Caco-2 (cell line): ENCODE measurements around the gene CBLN1. TPM values are rescaled to one million over a fixed set of nuclear protein-coding genes. Genes with fewer than 3 reads are reported as not detected.

Experiments used
- BruUV-seq: library from RNA; stranded (reverse); fragments of 400-500 nt; replicated peaks from 2 replicates; lab custom pipeline; 2021; lab: Mats Ljungman, UMichigan
- CTCF ChIA-PET: fragments of 300-600 bp; sonication (Branson Sonifier 250); formaldehyde crosslinking; loops from one replicate; lab custom pipeline; 2022; ENCODE audit warnings: antibody characterized with exemption; lab: Charles Lee
- POLR2A ChIA-PET: fragments of 300-600 bp; sonication (Branson Sonifier 250); formaldehyde crosslinking; loops from one replicate; lab custom pipeline; 2022; ENCODE audit warnings: antibody characterized with exemption; lab: Charles Lee
- DNase-seq, 2 experiments: peaks; one replicate each; pipeline versions ENCODE4 v3.0.0 to v3.0.0-alpha.2; 2020 to 2022
- H3K27me3 ChIP-seq: replicated peaks from 2 replicates; pipeline ENCODE4 v1.6.0; 2011; ENCODE audit warnings: low read length; ENCODE audit not compliant: control insufficient read depth, insufficient read depth
- H3K36me3 ChIP-seq: 2 replicates; pipeline ENCODE4 v1.5.1; 2011; ENCODE audit warnings: low read length; ENCODE audit not compliant: control insufficient read depth, insufficient read depth
- H3K4me1 ChIP-seq: fragments of 250-450 bp; sonication (Bioruptor Pico); 2 replicates; pipeline ENCODE4 v1.5.1; 2020; ENCODE audit warnings: mild to moderate bottlenecking
- H3K4me3 ChIP-seq: 2 replicates; pipeline ENCODE4 v1.5.1; 2011; ENCODE audit warnings: low read depth, mild to moderate bottlenecking, control low read depth, low read length
- H3K9me3 ChIP-seq: fragments of 250-450 bp; sonication (Bioruptor Pico); 2 replicates; pipeline ENCODE4 v1.5.1; 2020; ENCODE audit warnings: mild to moderate bottlenecking, moderate library complexity
- H3K27ac Mint-ChIP-seq: one replicate; pipeline ENCODE4 v1.8.0; 2022; ENCODE audit warnings: mixed read lengths; ENCODE audit not compliant: unreplicated experiment
- H3K27me3 Mint-ChIP-seq: one replicate; pipeline ENCODE4 v1.8.0; 2022; ENCODE audit warnings: mixed read lengths; ENCODE audit not compliant: insufficient read depth, unreplicated experiment
- H3K36me3 Mint-ChIP-seq: one replicate; pipeline ENCODE4 v1.8.0; 2022; ENCODE audit warnings: mild to moderate bottlenecking, mixed read lengths; ENCODE audit not compliant: insufficient read depth, unreplicated experiment
- H3K4me1 Mint-ChIP-seq: one replicate; pipeline ENCODE4 v1.8.0; 2022; ENCODE audit warnings: low read depth, mixed read lengths; ENCODE audit not compliant: unreplicated experiment
- H3K4me3 Mint-ChIP-seq: one replicate; pipeline ENCODE4 v1.8.0; 2022; ENCODE audit warnings: mild to moderate bottlenecking, moderate library complexity, mixed read lengths; ENCODE audit not compliant: unreplicated experiment
- H3K9me3 Mint-ChIP-seq: one replicate; pipeline ENCODE4 v1.8.0; 2022; ENCODE audit warnings: mixed read lengths; ENCODE audit not compliant: unreplicated experiment
- intact Hi-C: fragments of 100-400 bp; cut with micrococcal nuclease; formaldehyde crosslinking; loops from one replicate; pipeline ENCODE4 v1.10.0; 2022; ENCODE audit not compliant: unreplicated experiment
- total RNA-seq: library from RNA; stranded (reverse); gene quantifications from 2 replicates; pipeline ENCODE4 v1.2.3, GENCODE V29; 2022
- TF ChIP-seq, protein P1 (sequence below), 2 experiments: fragments of 200-600 bp in 1 of 2; IDR thresholded peaks; 1 replicate in 1 of 2; 2 replicates in 1 of 2; pipeline versions ENCODE4 v1.5.1 to v1.8.0; 2011 to 2022; ENCODE audit warnings: antibody characterized with exemption in 1 of 2, control low read depth in 1 of 2, inconsistent platforms in 1 of 2, low read depth in 1 of 2, low read length in 1 of 2, mild to moderate bottlenecking in 1 of 2, moderate library complexity in 1 of 2; ENCODE audit not compliant: insufficient read depth in 1 of 2, severe bottlenecking in 1 of 2, unreplicated experiment in 1 of 2

CBLN1 gene
- total RNA-seq, 1 experiment from 2014 or later: not detected

- no peaks in the 10 kb centered on the region for H3K36me3 ChIP-seq
- BruUV-seq: no TSS peak
- intact Hi-C loops: no loop called here
- H3K4me1 ChIP-seq: 0 out of 2 replicates have a peak, but pooled peaks cover 3% of the 10 kb centered on the region
- DNase-seq: no peak
- no peak overlapping the region for H3K4me3 Mint-ChIP-seq
- H3K27ac Mint-ChIP-seq: no peak overlapping the region
- H3K9me3 Mint-ChIP-seq: peaks cover 17% of the 10 kb centered on the region
- no peak overlapping the region for H3K4me3 ChIP-seq
- H3K36me3 Mint-ChIP-seq: no peaks in the 10 kb centered on the region
- peaks cover 5% of the 10 kb centered on the region for H3K27me3 Mint-ChIP-seq
- ChIA-PET POLR2A (no interaction called here), CTCF (no interaction called here)
- TF ChIP-seq, protein P1, sequence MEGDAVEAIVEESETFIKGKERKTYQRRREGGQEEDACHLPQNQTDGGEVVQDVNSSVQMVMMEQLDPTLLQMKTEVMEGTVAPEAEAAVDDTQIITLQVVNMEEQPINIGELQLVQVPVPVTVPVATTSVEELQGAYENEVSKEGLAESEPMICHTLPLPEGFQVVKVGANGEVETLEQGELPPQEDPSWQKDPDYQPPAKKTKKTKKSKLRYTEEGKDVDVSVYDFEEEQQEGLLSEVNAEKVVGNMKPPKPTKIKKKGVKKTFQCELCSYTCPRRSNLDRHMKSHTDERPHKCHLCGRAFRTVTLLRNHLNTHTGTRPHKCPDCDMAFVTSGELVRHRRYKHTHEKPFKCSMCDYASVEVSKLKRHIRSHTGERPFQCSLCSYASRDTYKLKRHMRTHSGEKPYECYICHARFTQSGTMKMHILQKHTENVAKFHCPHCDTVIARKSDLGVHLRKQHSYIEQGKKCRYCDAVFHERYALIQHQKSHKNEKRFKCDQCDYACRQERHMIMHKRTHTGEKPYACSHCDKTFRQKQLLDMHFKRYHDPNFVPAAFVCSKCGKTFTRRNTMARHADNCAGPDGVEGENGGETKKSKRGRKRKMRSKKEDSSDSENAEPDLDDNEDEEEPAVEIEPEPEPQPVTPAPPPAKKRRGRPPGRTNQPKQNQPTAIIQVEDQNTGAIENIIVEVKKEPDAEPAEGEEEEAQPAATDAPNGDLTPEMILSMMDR (IDR thresholded peaks at IDR 0.05; ENCODE audit: insufficient read depth in 1 of 2, low read depth in 1 of 2, low read length in 1 of 2, severe bottlenecking in 1 of 2, unreplicated experiment in 1 of 2): no peak
- 0 out of 2 replicates have a peak, but pooled peaks cover 3% of the 10 kb centered on the region for H3K9me3 ChIP-seq
- H3K4me1 Mint-ChIP-seq: no peaks in the 10 kb centered on the region
- no peaks in the 10 kb centered on the region for H3K27me3 ChIP-seq
Measured at GRCh38 chr16:49260253-49260652, 21.4 kb downstream of the CBLN1 start.

DNA sequence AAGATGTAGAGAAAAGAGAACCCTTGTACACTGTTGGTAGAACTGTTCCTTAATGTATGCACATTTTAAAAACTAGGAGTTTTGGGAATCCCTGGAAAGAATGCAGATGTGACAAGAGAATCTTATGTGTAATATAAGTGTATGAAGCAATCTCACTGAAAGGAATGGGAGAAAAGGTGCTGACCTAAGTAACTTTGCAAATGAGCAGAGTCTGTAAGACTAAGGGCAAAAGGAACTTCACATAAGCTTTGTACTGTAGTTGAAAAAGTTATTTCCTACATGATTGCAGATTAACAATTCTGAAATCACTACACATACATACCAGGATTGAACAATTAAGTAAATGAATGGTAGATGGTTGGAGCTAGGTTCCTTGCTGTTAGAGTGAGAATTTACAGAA lies 22.3 kb downstream of the CBLN1 start:
- Histone ChIP-seq H3K36me3 (no peaks in the 10 kb centered on the region), H3K9me3 (0 out of 2 replicates have a peak, but pooled peaks cover 3% of the 10 kb centered on the region), H3K4me1 (0 out of 2 replicates have a peak, but pooled peaks cover 3% of the 10 kb centered on the region), H3K4me3 (no peak overlapping the region), H3K27me3 (no peaks in the 10 kb centered on the region)
- H3K4me1 Mint-ChIP-seq: no peaks in the 10 kb centered on the region
- H3K27me3 Mint-ChIP-seq: peaks cover 3% of the 10 kb centered on the region
- no peak for DNase-seq
- BruUV-seq: no TSS peak
- ChIA-PET CTCF (no interaction called here), POLR2A (no interaction called here)
- intact Hi-C loops: no loop called here
- TF ChIP-seq, protein P1 (IDR thresholded peaks at IDR 0.05; ENCODE audit: insufficient read depth in 1 of 2, low read depth in 1 of 2, low read length in 1 of 2, severe bottlenecking in 1 of 2, unreplicated experiment in 1 of 2): no peak
- H3K9me3 Mint-ChIP-seq: peaks cover 17% of the 10 kb centered on the region
- no peaks in the 10 kb centered on the region for H3K36me3 Mint-ChIP-seq
- no peak overlapping the region for H3K4me3 Mint-ChIP-seq
- no peak overlapping the region for H3K27ac Mint-ChIP-seq

DNA sequence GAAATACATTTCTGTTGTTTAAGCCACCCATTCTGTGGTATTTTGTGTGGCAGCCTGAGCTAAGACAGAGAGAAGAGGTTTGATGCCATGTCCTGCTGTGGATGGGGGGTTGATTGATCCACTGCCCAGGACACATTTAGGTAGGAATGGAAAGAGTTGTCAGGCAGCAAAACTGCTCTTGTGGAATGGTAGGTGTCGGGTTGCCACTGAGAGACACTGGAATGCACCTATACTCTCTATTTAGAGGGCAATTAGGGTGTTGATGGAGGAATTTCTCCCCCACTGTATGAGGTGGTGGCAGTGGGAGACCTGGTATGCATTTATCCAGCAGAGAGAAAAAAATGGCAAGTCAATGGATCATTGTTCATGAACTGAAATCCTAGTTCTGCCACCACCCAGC lies 30.9 kb downstream of the CBLN1 start:
- CTCF ChIA-PET: no interaction called here
- peaks cover 4% of the 10 kb centered on the region for H3K9me3 Mint-ChIP-seq
- H3K4me3 Mint-ChIP-seq: no peak overlapping the region
- H3K36me3 Mint-ChIP-seq: no peaks in the 10 kb centered on the region
- DNase-seq: no peak
- H3K27ac Mint-ChIP-seq: no peak overlapping the region
- no TSS peak for BruUV-seq
- H3K36me3 ChIP-seq: no peaks in the 10 kb centered on the region
- H3K27me3 ChIP-seq: no peaks in the 10 kb centered on the region
- H3K9me3 ChIP-seq: no peaks in the 10 kb centered on the region
- H3K4me1 ChIP-seq: no peaks in the 10 kb centered on the region
- intact Hi-C loops: no loop called here
- H3K4me1 Mint-ChIP-seq: no peaks in the 10 kb centered on the region
- peaks cover 8% of the 10 kb centered on the region for H3K27me3 Mint-ChIP-seq
- no peak overlapping the region for H3K4me3 ChIP-seq
- TF ChIP-seq, protein P1 (IDR thresholded peaks at IDR 0.05; ENCODE audit: insufficient read depth in 1 of 2, low read depth in 1 of 2, low read length in 1 of 2, severe bottlenecking in 1 of 2, unreplicated experiment in 1 of 2): no peak
- POLR2A ChIA-PET: no interaction called here
